HG03025 (cell line): ENCODE results near the gene SETX.
A peak's percentile ranks its signal among the peaks of the same experiment; 100 is the strongest.
"Not testable (repeated sequence)": the region's sequence is repeated elsewhere in the genome, so short reads cannot be mapped to it uniquely, and the experiment has no call there.

Source experiments
- ATAC-seq: cut with Tn5 transposase; IDR thresholded peaks from one replicate; pipeline ENCODE4 v1.9.1; 2021; ENCODE audit warnings: mild to moderate bottlenecking, moderate library complexity; ENCODE audit not compliant: unreplicated experiment, low FRiP score

SETX gene

DNA sequence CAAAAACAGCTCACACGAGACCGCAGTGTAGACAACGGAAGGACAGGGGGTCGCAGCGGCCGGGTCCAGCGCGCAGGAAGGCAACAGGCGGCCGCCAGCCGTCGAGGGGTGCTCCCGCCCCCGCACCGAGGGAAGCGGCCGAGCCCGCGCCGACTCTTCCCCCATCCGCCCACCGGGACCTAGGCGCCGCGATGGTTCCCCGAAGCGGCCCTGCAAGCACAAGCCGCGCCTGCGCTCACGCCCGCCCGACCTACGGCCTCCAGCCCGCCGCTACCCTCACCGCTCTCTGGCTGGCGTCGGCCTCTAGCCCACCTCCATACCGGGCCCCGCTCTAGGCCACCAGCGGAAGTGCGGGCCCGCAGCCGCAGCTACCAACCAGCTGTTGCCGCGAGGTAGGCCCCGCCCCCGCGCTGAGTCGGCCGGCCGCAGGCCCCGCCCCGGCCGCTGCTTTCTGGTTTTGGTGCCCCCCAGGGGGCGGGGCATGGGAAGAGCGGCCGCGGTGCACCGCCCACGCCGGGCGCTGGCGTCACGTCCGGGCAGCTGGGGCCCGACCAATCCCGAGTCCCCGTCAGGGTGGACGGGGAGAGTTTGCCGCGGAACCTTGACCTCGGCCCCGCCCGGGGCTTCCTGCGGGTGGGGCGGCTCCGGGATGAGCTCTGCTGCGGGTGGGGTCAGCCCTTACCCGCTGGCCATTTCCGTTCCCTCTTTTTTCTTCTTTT lies at the start of gene SETX:
Gene SETX (minus strand): TSS at position 350 of the 719 bp plus-strand sequence. CDS start 5,558 bp downstream, outside the sequence.
- ATAC-seq: peak; percentile 81

DNA sequence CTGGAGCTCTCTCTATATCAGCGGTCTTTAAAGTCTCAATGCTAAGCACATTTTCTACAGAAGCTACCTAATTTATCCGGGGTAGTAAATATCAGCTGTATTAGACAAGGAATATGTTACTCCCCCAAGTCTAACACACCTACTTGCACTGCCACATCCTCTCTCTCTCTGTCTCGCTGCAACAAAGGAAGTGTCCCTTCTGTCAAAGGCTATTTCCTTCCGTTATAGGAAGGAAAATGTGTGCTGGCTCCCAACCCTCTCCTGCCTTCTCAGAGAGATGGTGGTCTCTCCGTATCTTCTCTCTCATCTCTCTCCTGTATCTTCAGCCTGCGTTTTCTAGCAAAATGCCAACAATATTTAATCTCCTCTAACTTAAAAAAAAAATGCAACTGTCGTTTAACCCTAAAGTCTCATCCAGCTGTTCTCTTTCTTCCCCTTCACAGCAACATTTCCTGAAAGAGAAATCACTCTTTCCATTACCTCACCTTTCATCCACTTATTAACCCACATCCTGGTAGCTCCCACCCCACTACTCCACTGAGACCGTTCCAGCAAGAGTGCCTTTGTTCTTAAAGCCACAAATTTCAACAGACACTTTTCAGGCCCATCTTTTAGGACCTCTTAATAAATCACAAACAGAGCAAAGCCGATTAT lies 49.6 kb upstream of the SETX start:
- ATAC-seq: no peak

- no peak for ATAC-seq
These were observed 47.0 kb upstream of the SETX start for GRCh38 chr9:132401824-132402223.

DNA sequence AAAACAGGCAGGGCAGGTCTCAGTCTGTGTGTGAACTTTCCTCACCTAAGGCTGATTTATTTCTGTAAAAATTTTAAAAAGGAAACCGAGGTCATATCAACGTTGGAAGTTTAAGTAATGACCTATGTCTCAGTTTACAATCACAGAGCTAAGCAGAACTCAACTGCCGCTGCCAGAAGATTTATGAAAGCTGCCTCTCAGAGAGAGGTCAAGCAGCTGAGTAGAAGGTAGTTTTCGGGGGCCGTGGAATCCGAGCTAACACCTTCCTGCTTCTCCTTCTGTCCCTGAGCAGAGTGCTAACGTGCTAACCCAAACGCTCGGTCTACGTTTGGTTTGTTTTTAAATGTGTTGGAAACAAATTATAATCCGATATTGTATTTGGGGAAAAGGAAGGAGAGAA lies 40.8 kb upstream of the SETX start:
- ATAC-seq: no peak

GRCh38 chr9:132391449-132391848 lies 36.7 kb upstream of the SETX start:
- ATAC-seq: no peak

DNA sequence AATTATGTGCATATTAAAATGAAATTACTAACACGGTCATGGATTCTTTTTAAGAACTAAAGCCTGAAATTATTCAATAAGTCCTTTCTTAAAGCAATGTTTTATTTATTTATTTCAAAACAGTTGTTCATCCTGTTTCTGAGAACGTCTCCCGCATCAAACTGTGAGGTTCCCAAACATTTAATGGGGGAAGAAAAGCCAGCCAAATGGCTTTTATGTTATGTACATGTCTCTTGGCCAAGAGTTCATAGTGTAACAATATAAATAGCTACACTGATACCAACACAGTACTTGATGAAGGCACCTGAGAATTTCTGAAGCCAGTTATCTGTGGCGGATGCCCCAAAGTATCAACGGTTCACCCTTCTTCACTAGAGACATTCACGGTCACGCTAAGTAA lies 36.2 kb upstream of the SETX start:
- ATAC-seq: no peak

DNA sequence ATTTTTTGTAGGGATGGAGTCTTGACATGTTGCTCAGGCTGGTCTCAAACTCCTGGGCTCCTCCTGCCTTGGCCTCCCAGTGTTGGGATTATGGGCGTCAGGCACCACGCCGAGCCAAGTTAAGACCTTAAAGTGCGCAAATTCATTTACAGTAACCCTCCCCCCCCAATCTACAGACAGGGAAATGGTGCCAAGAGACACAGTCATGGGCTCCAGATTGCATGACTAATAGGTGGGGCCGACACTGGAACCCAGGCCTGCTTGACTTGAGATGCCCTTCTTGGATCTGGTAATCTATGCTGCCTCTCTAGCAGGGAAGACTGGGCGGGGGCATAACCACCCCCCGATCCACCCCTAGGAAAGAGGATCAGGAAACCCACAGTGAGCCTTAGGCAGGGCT lies 32.3 kb upstream of the SETX start:
- no peak for ATAC-seq

GRCh38 chr9:132384376-132384775 lies 29.6 kb upstream of the SETX start:
- no peak for ATAC-seq

DNA sequence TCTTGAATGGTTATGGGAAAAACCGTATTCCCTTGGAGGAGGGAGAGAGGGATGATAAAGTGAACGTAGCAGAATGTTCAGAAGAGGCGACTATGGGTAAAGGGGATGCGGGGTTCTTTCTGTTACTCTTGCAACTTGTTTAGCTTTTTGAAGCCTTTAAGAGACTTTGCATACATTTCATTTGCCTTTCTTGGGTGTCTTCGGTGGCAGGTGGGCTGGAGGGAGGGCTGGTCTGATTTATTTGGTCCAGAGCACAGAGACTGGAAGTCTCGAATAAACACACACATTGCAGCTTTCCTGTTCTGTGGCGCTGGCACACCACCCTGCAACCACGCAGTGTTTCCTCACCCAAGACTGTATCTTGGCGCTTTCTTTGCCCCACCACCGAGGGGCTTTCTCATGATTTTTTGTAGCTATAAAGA lies 28.7 kb upstream of the SETX start:
- no peak for ATAC-seq

DNA sequence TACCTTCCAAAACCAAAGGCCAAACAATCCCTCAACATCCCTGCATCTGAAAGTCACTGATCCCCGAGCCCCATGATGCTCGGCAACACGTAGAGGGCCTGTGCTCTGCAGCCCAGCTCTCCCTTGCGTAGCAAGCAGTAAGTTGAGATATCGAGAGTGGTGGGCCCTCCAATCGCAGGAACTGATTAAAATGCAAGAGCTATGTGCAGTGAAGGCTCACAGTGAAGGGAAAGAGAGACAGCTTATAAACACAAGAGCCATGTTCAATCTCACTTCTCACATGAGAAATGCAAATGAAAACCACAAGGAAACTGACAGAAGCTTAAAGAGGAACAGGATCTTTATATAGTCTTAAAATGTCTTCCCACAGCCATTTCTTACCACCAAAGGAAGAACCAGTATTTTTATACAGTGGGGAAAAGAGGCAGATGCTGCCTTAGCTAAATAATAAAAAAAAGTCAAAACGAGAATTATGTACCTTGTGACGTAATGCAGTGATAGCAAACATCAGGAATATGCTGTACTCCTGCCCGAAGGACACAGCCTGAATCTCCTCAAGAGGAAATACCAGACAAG lies 27.3 kb upstream of the SETX start:
- peak; percentile 52 for ATAC-seq

DNA sequence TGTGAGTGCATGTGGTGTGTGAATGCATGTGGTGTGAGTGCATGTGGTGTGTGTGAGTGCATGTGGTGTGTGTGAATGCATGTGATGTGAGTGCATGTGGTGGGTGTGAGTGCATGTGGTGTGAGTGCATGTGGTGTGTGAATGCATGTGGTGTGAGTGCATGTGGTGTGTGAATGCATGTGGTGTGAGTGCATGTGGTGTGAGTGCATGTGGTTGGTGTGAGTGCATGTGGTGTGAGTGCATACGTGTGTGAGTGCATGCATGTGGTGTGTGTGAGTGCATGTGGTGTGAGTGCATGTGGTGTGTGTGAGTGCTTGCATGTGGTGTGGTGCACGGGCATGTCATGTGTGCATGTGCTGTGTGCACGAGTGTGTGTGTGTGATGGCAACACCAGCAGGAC lies 23.6 kb upstream of the SETX start:
- ATAC-seq: not testable (repeated sequence)

GRCh38 chr9:132377769-132378168 lies 23.0 kb upstream of the SETX start:
- ATAC-seq: not testable (repeated sequence)

- no peak for ATAC-seq
These were observed 17.6 kb upstream of the SETX start for GRCh38 chr9:132372177-132373095.

DNA sequence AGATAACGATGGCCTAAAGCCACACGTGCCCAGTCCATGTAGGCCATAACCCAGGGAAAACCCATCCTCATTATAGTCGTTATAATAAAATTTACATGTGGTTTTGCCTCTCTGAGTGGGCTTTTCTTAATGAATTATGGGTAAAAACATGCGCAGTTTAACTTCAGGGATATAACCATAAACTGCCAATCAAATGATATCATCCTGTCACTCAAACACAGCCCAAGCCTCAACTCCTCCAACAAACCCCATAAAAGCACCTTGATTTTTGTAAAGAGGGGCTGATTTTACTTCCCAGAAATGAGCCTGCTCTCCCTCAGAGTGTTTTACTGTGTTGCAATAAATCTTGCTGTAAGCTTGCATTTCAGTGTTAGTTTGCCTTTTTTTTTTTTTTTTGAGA lies 15.8 kb upstream of the SETX start:
- ATAC-seq: no peak

DNA sequence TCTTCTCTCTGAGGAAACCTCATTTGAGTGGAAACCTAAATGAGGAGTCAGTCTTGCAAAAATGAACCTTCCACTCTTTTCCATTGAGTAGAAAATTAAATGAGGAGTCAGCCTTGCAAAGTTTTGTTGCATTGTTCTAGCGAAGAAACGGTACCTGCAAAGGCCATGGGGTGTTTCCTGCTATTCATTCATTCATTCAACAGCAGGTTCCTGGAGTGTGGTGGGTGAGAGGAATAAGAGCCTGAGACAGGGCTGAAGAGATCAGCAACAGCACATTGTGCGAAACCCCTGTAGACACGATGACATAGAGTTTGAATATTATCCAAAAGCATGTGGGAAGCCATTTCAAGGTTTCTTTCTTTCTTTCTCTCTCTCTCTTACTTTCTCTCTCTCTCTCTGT lies 14.6 kb upstream of the SETX start:
- no peak for ATAC-seq

GRCh38 chr9:132367613-132368313 lies 13.0 kb upstream of the SETX start:
- ATAC-seq: no peak

DNA sequence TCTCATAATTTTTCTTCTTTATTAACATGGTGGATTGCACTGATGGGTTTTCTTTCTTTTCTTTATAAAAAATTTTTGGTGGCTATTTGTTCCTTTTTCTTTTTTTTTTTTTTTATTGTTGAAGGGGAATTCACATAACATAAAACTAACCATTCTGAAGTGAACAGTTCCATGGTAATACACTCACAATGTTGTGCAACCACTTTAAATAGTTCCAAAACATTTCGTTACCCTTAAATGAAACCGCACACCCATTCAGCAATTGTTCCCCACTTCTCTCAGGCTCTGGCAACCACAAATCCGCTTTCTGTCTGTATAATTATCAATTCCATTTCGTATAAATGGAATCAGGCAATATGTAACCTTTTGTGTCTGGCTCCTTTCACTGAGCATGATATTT lies 11.7 kb upstream of the SETX start:
- no peak for ATAC-seq

DNA sequence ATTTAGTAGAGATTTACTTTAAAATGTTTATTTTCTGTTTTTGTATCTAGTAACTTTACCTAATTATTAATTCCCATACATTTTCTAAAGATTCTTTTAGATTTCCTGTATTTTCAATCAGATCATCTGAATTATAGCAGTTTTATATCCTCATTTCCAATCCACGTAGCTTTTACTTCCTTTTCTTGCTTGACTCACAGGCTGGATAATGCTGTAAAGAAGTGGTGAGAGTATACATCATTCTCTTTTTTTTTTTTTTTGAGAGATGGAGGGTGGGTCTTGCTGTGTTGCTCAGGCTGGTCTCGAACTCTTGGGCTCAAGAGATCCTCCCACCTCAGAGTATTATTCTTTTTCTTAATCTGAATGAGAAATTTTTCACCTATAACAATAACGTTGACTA lies 11.2 kb upstream of the SETX start:
- no peak for ATAC-seq

DNA sequence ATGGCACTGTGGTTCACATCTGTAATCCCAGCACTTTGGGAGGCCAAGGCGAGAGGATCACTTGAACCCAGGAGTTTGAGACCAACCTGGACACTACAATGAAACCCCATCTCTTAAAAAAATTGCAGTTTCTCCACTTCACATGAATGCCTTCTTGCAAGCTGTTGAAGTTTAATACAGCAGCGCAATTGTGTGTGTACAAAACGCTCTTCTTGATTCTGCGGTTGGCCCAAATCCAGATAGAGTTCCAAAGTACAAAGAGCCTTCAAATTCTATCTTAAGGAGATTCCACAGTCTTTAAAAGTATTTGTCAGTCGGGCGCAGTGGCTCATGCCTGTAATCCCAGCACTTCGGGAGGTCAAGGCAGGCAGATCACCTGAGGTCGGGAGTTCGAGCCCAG lies 9.3 kb upstream of the SETX start:
- ATAC-seq: no peak

GRCh38 chr9:132357764-132358163 lies 3.0 kb upstream of the SETX start:
- ATAC-seq: no peak
